HepG2 (cell line): ENCODE results near the gene SLC2A2. TPM values are rescaled to one million over a fixed set of nuclear protein-coding genes. Genes with fewer than 3 reads are reported as not detected.

Source experiments
- ARID2 ChIP-seq: sonication (generic); formaldehyde crosslinking; IDR thresholded peaks from 2 replicates; pipeline ENCODE4 v1.8.1; 2022; ENCODE audit warnings: mild to moderate bottlenecking, missing genetic modification reagents, borderline replicate concordance
- ARNTL ChIP-seq: sonication (generic); formaldehyde crosslinking; IDR thresholded peaks from 2 replicates; pipeline ENCODE4 v1.4.0; 2020; ENCODE audit warnings: mild to moderate bottlenecking, missing genetic modification reagents
- EHMT2 ChIP-seq: fragments of 200-600 bp; sonication (generic); IDR thresholded peaks from 2 replicates; pipeline ENCODE4 v1.7.0; 2017; ENCODE audit warnings: antibody characterized with exemption, low read depth, low read length, borderline replicate concordance
- FOXM1 ChIP-seq: sonication (generic); formaldehyde crosslinking; IDR thresholded peaks from 2 replicates; pipeline ENCODE4 v1.5.0; 2020; ENCODE audit warnings: missing genetic modification reagents
- HDAC2 ChIP-seq: sonication (generic); formaldehyde crosslinking; IDR thresholded peaks from 2 replicates; pipeline ENCODE4 v1.4.0; 2020; ENCODE audit warnings: missing genetic modification reagents
- ISX ChIP-seq: sonication (generic); formaldehyde crosslinking; conservative IDR thresholded peaks from 2 replicates; pipeline ENCODE4 v1.5.0; 2020; ENCODE audit warnings: missing genetic modification reagents
- KAT2B ChIP-seq: fragments of 150-350 bp; IDR thresholded peaks from 2 replicates; pipeline ENCODE4 v1.6.1; 2014; ENCODE audit warnings: low read depth, low read length, borderline replicate concordance
- MED1 ChIP-seq: sonication (generic); formaldehyde crosslinking; IDR thresholded peaks from 2 replicates; pipeline ENCODE4 v1.4.0; 2020; ENCODE audit warnings: missing genetic modification reagents
- PHF8 ChIP-seq: sonication (generic); formaldehyde crosslinking; IDR thresholded peaks from 2 replicates; pipeline ENCODE4 v1.5.0; 2020; ENCODE audit warnings: missing genetic modification reagents
- PRMT3 ChIP-seq: sonication (generic); formaldehyde crosslinking; IDR thresholded peaks from 2 replicates; pipeline ENCODE4 v1.8.1; 2022; ENCODE audit warnings: low read depth, mild to moderate bottlenecking, moderate library complexity, missing genetic modification reagents, borderline replicate concordance
- RARG ChIP-seq: sonication (generic); formaldehyde crosslinking; IDR thresholded peaks from 2 replicates; pipeline ENCODE4 v1.4.0; 2020; ENCODE audit warnings: low read depth, mild to moderate bottlenecking, missing genetic modification reagents
- SMYD3 ChIP-seq: sonication (generic); formaldehyde crosslinking; IDR thresholded peaks from 2 replicates; pipeline ENCODE4 v1.8.1; 2023; ENCODE audit warnings: mild to moderate bottlenecking, missing genetic modification reagents
- SP2 ChIP-seq: sonication (generic); formaldehyde crosslinking; IDR thresholded peaks from 2 replicates; pipeline ENCODE4 v1.5.1; 2020; ENCODE audit warnings: mild to moderate bottlenecking, missing genetic modification reagents
- SP5 ChIP-seq: IDR thresholded peaks from 2 replicates; pipeline ENCODE4 v1.6.1; 2016; ENCODE audit warnings: low read depth, borderline replicate concordance
- ZNF143 ChIP-seq: sonication (generic); formaldehyde crosslinking; IDR thresholded peaks from 2 replicates; pipeline ENCODE4 v1.4.0; 2020; ENCODE audit warnings: missing genetic modification reagents
- ZNF3 ChIP-seq: IDR thresholded peaks from 2 replicates; pipeline ENCODE4 v1.7.0; 2017; ENCODE audit warnings: inconsistent platforms
- ZNF337 ChIP-seq: sonication (generic); formaldehyde crosslinking; IDR thresholded peaks from 2 replicates; pipeline ENCODE4 v1.5.1; 2020; ENCODE audit warnings: missing genetic modification reagents, low read depth, mild to moderate bottlenecking, borderline replicate concordance
- ZNF513 ChIP-seq: sonication (generic); formaldehyde crosslinking; conservative IDR thresholded peaks from 2 replicates; pipeline ENCODE4 v1.5.0; 2020; ENCODE audit warnings: missing genetic modification reagents
- ZNF557 ChIP-seq: sonication (generic); formaldehyde crosslinking; IDR thresholded peaks from 2 replicates; pipeline ENCODE4 v1.4.0; 2020; ENCODE audit warnings: missing genetic modification reagents
- ZNF569 ChIP-seq: sonication (generic); formaldehyde crosslinking; IDR thresholded peaks from 2 replicates; pipeline ENCODE4 v1.5.0; 2020; ENCODE audit warnings: mild to moderate bottlenecking, missing genetic modification reagents, moderate library complexity, borderline replicate concordance
- ZNF678 ChIP-seq: sonication (generic); formaldehyde crosslinking; IDR thresholded peaks from 2 replicates; pipeline ENCODE4 v1.4.0; 2020; ENCODE audit warnings: mild to moderate bottlenecking, missing genetic modification reagents
- ZNF768 ChIP-seq: sonication (generic); formaldehyde crosslinking; IDR thresholded peaks from 2 replicates; pipeline ENCODE4 v1.4.0; 2020; ENCODE audit warnings: missing genetic modification reagents
- ZNF780A ChIP-seq: sonication (generic); formaldehyde crosslinking; IDR thresholded peaks from 2 replicates; pipeline ENCODE4 v1.8.0; 2022; ENCODE audit warnings: mild to moderate bottlenecking, missing genetic modification reagents, moderate library complexity
- ZNF790 ChIP-seq: sonication (generic); formaldehyde crosslinking; IDR thresholded peaks from 2 replicates; pipeline ENCODE4 v1.8.0; 2022; ENCODE audit warnings: missing genetic modification reagents, mild to moderate bottlenecking, borderline replicate concordance
- polyA plus RNA-seq, 8 experiments: library from polyadenylated mRNA; depleted of rRNA in 3 of 8; stranded (reverse) in 7 of 8; unstranded in 1 of 8; fragments of >200 nt; fragmentation: Illumina TruSeq in 4 of 8; extraction: Trizol in 4 of 8; gene quantifications; 2 replicates each; pipeline versions ENCODE4 v1.2.1 to v1.2.3, GENCODE V29; 2011 to 2016; ENCODE audit warnings: low read depth in 4 of 8, missing spikeins in 1 of 8, mixed read lengths in 1 of 8; ENCODE audit not compliant: insufficient read depth in 1 of 8
- total RNA-seq, 5 experiments: library from RNA; depleted of rRNA; stranded (reverse); fragments of >200 nt; fragmentation: Illumina TruSeq; extraction: Trizol; gene quantifications; 2 replicates each; pipeline ENCODE4 v1.2.3, GENCODE V29; 2016; ENCODE audit warnings: low read depth in 1 of 5
- TF ChIP-seq, protein P1 (sequence below): sonication (generic); formaldehyde crosslinking; IDR thresholded peaks from 2 replicates; pipeline ENCODE4 v1.5.0; 2020; ENCODE audit warnings: mild to moderate bottlenecking, missing genetic modification reagents

SLC2A2 gene
- total and polyA plus RNA-seq, 2 of the 13 experiments (the other 11 are each of a cell fraction or from before 2014, with no cell fraction given), result 19.5 to 23.2 TPM

DNA sequence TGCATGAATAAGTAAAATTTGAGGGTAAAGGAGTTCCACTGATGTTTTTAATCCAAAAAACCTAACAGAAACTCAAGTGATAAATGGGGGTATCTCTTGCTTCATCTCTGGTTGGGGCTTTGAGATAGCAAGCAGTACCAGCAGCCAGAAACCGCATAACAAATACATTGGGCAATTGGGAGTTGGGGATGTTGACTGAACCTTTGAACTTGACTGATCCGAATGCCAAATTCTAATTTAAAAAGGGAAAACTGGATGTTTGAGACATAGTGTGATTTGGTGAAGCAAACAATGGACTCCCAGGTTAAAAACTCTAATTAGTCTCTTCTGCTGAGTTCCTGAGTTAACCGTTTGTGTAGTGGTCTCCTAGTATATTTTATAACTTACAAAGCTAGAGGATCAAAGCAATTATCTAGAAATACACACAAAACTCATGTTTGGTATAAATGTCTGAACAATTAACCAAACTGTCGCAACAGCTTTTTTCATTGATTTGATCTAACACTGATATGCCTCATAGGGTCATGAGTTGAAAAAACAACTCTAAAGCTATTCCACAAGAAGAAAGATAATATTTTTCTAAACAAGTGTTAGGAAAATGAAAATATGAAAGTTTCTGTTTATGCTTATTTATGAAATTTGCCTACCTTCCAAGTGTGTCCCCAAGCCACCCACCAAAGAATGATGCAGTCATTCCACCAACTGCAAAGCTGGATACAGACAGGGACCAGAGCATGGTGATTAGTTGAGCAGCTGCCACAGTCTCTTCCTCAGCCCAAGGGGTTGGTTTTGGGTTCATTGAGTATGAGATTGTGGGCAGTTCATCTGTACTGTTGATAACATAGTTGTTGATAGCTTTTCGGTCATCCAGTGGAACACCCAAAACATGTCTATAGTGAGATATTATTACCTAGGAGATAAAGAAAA, 12.4 kb downstream of the SLC2A2 start (continued):
- TF ChIP-seq EHMT2, result peak; percentile 81; the same call in 1 of the 2 replicates
- TF ChIP-seq PRMT3, result no peak
- no peak for TF ChIP-seq ZNF557
- TF ChIP-seq HDAC2, result peak; percentile 95
- no peak for TF ChIP-seq ZNF780A
- TF ChIP-seq ZNF513 (CRISPR knock-in tag), result no peak
- TF ChIP-seq ZNF143 (CRISPR knock-in tag), result no peak
- TF ChIP-seq ZNF790 (CRISPR knock-in tag), result no peak
- TF ChIP-seq, protein P1, sequence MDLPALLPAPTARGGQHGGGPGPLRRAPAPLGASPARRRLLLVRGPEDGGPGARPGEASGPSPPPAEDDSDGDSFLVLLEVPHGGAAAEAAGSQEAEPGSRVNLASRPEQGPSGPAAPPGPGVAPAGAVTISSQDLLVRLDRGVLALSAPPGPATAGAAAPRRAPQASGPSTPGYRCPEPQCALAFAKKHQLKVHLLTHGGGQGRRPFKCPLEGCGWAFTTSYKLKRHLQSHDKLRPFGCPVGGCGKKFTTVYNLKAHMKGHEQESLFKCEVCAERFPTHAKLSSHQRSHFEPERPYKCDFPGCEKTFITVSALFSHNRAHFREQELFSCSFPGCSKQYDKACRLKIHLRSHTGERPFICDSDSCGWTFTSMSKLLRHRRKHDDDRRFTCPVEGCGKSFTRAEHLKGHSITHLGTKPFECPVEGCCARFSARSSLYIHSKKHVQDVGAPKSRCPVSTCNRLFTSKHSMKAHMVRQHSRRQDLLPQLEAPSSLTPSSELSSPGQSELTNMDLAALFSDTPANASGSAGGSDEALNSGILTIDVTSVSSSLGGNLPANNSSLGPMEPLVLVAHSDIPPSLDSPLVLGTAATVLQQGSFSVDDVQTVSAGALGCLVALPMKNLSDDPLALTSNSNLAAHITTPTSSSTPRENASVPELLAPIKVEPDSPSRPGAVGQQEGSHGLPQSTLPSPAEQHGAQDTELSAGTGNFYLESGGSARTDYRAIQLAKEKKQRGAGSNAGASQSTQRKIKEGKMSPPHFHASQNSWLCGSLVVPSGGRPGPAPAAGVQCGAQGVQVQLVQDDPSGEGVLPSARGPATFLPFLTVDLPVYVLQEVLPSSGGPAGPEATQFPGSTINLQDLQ (CRISPR knock-in tag), result no peak
- no peak for TF ChIP-seq ARNTL (CRISPR knock-in tag)
- TF ChIP-seq FOXM1 (CRISPR knock-in tag), result no peak
- TF ChIP-seq ZNF3 (CRISPR knock-in tag), result 0 out of 2 replicates have a peak, but pooled peaks have one; percentile 27
- 0 out of 2 replicates have a peak, but pooled peaks have one; percentile 20 for TF ChIP-seq ARID2 (CRISPR knock-in tag)
- no peak for TF ChIP-seq KAT2B
- TF ChIP-seq RARG (CRISPR knock-in tag), result no peak
- TF ChIP-seq SP5 (CRISPR knock-in tag), result peak; percentile 73
- peak; percentile 98 for TF ChIP-seq MED1 (CRISPR knock-in tag)
- no peak for TF ChIP-seq ISX (CRISPR knock-in tag)
- TF ChIP-seq PHF8 (CRISPR knock-in tag), result no peak
- TF ChIP-seq SMYD3, result peak; percentile 34; the same call in 1 of the 2 replicates
- TF ChIP-seq ZNF337 (CRISPR knock-in tag), result no peak
- TF ChIP-seq ZNF678 (CRISPR knock-in tag), result no peak
- TF ChIP-seq ZNF569 (CRISPR knock-in tag), result no peak; the same call in 1 of the 2 replicates
- no peak for TF ChIP-seq SP2 (CRISPR knock-in tag)
- no peak for TF ChIP-seq ZNF768 (CRISPR knock-in tag)
